Hematopoietic multipotent progenitor cell (in vitro differentiated cells): Measurements from ENCODE around the gene MPZ. TPM values are rescaled to one million over a fixed set of nuclear protein-coding genes. Genes with fewer than 3 reads are reported as not detected.
"Not testable (repeated sequence)": the region's sequence is repeated elsewhere in the genome, so short reads cannot be mapped to it uniquely, and the experiment has no call there.

Experiments used
- DNase-seq, 3 donors: peaks; one replicate each; pipeline ENCODE4 v3.0.0-alpha.2; 2011 to 2015; ENCODE audit warnings: low read depth in 2 of 3, low spot score in 2 of 3
- total RNA-seq: library from RNA; depleted of rRNA; stranded (reverse); fragments of >200 nt; gene quantifications from one replicate; pipeline ENCODE4 v1.2.3, GENCODE V29; 2012

Gene MPZ
- total RNA-seq = 3.5 TPM

DNA sequence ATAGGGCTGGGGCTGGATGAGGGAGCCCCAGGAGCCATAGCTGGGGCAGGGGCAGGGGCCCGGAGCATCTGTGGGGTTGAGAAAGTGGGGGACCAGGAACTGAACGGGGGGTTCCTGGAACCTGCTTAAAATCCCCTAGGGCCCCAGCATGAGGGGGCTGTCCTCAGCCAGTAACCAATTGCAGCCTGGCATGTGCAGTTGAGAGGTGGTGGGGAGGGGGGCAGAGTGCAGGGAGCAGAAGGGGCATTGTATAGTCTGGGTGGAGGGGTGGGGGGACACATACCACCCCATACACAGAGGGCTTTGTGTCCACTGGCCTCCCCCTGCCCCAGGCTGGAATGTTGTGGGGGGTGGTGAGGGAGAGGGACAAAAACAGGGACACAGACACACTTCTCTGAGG is at the start of gene MPZ:
Gene MPZ, minus strand, starts transcription at position 101 of the 400 bp plus-strand sequence. Its CDS starts 63 bp downstream, at position 38.
- DNase-seq = no peak

DNA sequence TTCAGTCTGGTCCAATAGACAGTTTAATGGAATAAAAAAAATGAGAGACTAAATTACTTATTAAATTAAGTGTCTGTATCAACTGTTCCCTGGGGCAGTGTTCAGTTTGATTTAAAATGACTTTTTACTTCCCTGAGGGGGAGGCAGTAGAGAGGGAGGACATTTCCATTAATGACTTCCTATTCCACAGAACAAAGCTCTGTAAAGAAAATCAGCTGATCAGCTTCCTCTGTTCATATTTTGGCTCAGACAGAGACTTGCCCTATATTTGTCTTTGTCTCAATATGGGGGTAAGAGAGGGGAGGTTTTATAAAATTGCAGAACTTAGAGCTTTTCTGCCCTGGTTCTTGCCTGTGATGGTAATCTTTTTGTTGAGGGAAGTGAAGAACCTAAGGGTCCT is 49.5 kb upstream of the MPZ start:
- peak in 2 of 3 donors; percentile 26 to 73 for DNase-seq

DNA sequence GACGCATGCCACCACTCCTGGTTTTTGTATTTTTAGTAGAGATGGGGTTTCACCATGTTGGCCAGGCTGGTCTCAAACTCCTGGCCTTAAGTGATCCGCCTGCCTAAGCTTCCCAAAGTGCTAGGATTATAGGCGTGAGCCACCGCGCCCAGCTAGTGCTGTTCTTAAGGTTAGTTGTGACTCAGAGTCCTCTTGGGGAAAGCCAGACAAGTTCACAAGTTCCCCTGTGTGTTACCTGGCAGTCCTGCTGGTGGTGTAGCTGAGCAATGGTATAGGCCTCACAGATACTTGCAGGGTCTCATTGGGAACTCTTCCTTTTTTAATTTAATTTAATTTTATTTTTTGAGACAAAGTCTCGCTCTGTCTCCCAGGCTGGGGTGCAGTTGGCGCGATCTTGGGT is 47.3 kb upstream of the MPZ start:
- no peak for DNase-seq

DNA sequence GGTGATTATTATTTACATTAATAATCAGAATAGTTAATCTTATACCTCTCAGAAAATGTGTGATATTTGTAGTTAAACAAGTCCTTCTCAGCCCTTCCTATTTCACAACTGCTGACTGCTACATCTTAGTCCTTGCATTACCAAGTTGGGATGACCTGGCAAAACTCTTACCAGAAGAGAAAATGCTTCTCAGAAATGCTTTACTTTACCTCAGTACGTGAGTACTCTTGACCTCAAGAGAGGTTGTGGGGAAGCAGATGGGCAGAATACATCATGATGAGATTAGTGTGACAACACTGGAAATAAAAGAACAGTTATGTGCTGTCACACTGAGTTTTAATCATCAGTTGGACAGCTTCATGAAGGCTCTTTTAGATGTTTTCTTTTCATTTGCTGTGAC is 41.7 kb upstream of the MPZ start:
- DNase-seq = peak in 1 of 3 donors; percentile 5

DNA sequence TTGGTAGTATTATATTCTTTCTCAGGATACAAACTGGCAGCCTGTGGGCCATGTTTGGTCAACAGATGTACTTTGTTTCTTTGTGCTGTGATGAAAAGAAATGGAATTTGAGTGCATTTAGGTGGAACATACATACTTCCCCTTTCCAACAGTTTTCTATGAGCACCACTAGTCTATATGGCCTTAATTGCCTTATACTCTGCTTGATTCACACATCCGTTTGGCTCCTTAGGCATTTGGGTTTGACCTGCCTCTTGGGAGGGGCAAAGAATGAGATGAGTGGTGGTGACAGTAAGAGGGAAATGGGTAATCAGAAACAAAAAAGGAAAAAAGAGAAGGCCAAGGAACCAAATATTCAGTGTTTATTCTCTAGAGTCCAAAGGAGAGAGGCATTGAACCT is 40.9 kb upstream of the MPZ start:
- no peak for DNase-seq

DNA sequence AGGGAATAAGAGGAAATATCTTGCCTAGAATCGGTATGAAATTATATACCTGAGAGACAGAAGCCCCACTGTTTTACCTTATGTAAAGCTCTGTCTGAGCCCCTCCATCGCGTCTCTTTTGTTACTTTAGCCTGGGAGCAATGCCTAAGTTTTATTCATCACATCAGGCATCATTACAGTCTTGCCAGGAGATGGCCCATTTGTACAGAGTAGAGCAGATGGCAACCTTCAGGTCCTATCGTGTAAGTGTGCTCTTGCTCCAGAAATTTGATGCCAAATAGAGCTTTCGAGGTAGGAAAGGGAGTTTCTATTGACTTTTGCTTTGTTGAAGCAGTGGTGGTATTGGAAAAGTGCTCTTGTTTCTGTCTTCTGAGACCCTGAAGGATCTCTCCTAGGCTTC is 33.1 kb upstream of the MPZ start:
- no peak for DNase-seq

DNA sequence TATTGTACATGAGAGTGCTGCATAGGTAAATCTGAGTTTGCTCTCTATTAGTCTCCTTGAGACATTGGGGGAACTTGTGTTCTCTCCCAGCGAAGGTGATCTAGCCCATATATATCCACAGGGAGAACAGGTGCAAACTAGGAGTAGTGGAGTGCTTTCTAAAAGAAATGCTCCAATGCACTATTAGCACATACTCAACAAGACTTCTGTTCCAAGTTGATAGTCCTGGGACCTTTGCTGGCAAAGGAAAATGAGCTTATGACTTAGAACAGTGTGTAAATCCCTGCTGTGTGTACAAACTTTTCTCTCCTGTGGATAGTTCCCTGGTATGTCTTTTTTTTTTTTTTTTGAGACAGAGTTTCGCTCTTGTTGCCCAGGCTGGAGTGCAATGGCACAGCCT is 32.4 kb upstream of the MPZ start:
- DNase-seq = no peak

DNA sequence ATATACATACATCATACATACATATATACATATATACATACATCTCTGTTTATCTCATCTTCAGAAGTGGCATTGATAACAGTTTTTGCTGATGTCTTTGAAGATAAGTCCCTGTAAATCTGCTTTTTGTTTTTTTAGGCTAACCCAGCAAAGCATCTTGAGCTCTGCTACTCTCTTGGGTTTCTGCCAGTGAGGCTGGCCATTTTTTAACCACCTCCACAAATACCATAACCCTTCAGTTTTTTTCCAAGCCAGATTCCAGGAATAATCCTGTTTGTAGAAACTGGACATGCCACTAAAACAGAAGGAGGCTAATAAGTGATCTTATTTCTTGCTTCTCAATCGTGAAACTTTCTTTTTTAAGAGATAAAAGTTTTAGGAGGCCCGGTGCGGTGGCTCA is 26.0 kb upstream of the MPZ start:
- no peak for DNase-seq

DNA sequence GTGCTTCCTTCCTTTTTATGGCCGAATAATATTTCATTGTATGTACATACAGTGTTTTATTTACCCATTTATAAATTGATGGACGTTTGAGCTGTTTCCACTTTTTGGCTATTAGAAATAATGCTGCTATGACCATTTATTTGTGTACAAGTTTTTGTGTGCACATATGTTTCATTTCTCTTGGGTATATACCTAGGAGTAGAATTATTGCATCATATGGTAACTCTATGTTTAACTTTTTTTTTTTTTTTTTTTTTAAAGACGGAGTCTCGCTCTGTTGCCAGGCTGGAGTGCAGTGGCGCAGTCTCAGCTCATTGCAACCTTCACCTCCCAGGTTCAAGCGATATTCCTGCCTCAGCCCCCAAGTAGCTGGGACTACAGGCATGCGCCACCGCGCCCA is 23.4 kb upstream of the MPZ start:
- DNase-seq = no peak

DNA sequence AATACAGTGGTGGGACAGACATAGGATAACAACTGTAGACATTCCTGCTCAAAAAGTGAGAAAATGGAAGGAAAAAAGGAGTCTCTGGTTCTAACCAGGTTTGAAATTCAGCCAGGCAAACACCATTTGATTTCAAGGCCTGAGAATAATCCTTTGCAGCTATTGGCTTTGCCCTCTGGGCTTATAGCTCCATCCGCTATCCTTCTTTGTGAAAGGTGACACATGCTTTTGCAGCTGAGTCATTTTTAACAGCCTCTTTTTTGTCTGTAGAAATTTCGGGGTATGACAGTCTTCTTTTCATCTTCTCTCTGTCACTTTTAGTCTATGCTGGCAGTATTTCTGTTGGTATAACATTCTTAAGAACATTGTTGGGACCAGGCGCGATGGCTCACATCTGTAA is 20.6 kb upstream of the MPZ start:
- no peak for DNase-seq

DNA sequence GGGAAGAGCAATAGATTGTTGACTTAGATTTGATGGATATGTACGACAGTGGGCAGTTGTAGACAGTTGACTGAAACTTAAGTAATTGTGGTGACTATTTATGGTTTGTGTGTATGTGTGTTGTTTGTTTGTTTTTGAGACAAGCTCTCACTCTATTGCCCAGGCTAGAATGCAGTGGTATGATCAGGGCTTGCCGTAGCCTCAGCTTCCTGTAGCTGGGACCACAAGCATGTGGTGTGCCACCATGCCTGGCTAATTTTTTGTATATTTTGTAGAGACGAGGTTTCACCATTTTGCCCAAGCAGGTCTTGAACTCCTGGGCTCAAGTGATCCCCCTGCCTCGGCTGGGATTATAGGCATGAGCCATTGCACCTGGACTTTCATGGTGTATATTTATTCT is 14.3 kb upstream of the MPZ start:
- peak in 1 of 3 donors; percentile 23 for DNase-seq

DNA sequence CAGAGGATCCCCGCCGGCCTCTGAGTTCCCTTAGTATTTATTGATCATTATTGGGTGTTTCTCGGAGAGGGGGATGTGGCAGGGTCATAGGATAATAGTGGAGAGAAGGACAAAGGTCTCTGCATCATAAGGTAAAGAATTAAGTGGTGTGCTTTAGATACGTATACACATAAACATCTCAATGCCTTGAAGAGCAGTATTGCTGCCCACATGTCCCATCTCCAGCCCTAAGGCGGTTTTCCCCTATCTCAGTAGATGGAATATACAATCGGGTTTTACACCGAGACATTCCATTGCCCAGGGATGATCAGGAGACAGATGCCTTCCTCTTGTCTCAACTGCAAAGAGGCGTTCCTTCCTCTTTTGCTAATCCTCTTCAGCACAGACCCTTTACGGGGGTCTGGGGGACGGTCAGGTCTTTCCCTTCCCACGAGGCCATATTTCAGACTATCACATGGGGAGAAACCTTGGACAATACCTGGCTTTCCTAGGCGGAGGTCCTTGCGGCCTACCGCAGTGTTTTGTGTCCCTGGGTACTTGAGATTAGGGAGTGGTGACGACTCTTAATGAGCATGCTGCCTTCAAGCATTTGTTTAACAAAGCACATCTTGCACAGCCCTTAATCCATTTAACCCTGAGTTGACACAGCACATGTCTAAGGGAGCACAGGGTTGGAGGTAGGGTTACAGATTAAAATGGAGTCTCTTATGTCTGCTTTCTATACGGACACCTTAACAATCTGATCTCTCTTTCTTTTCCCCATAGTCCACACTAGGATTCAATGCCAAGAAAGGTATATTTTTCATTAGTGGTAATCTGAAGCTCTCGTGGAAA is 6.3 kb upstream of the MPZ start:
- DNase-seq = not testable (repeated sequence)

DNA sequence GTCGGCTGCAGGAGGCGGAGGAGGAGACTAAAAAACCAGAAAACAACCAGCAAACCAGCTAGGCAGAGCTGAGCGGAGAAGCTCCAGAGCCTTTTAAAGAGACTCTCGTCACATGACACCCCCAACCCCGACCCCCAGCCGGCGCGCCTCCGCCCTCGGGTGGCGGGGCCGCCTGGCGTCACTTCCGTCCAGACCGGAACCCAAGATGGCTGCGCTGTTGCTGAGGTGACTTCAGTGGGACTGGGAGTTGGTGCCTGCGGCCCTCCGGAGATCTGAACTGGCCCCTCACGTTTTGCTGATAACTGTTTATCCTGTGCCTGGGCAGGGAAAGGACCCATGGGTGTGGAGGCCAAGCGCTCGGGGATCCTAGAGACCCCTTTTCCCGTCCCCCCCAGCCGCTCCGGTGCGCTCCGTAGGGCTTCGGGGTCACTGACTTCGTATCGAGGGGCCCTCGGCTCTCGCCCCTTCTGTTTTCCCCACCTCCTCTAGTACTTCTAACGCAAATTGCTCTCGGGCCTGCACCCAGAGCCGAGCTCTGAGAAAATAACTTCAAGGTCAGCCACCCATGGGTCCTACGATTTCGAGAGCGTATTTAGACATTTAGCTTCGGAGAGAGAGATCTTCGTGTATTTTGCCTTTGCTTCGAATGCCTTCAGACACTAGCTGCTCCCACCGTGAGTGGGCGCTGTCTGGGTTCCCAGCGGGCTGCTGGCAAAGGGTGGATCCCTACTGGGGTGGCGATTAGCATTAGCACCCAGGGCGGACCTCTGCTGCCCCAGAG is 4.6 kb upstream of the MPZ start, which contains the start of gene SDHC:
Gene SDHC, plus strand, starts transcription at position 181 of the 781 bp plus-strand sequence. Its CDS starts 25 bp downstream, at position 206.
- peak; percentile 81 to 94 (median 92) for DNase-seq

DNA sequence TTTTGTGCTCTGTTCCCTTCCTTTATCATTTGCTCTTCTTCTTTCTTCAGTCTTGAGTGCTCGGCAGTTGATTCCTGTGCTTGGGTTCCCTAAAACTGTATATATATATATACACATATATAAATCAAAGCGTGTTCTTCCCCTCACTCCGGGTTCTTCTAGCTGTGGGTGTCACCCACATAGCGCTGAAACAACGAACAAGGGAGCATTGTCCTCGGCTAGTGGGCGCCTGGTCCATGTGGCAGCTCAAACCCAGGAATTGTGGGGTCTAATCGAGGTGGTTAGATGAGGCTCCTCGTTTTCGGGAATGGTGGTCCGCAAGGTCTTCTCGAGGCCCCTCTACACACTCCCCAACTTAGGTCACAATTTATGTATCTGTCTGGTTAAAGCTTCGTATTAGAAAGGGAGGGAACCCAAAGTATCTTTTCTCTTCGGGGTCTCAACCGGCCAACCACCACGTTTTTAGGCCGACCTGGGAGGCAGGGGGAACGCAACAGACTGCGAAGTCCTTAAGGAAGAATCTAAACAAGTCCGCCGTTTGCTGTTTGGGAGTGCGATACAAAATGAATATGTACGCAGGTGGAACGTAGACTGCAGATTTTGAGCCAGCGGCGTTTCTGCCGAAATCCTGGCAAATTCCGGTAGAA is 3.9 kb upstream of the MPZ start:
- DNase-seq = no peak

DNA sequence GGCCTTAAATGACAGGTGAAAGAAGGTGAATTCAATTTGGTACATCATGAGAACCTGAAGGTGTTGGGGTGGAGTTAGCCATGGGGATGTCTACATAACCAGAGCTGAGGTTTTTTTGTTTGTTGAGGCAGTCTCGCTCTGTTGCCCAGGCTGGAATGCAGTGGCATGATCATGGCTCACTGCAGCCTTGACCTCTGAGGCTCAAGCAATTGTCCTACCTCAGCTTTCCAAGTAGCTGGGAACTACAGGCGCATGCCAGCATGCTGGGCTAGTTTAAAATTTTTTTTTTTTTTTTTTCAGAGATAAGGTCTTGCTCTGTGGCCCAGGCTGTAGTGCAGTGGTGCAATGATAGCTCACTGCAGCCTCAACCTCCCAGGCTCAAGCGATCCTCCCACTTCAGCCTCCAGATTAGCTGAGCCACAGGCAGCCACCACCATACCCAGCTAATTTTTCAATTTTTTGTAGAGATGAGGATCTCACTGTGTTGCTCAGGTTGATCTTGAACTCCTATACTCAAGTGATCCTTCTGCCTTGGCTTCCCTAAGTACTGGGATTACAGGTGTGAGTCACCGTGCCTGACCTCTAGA is 1.9 kb upstream of the MPZ start:
- no peak for DNase-seq

DNA sequence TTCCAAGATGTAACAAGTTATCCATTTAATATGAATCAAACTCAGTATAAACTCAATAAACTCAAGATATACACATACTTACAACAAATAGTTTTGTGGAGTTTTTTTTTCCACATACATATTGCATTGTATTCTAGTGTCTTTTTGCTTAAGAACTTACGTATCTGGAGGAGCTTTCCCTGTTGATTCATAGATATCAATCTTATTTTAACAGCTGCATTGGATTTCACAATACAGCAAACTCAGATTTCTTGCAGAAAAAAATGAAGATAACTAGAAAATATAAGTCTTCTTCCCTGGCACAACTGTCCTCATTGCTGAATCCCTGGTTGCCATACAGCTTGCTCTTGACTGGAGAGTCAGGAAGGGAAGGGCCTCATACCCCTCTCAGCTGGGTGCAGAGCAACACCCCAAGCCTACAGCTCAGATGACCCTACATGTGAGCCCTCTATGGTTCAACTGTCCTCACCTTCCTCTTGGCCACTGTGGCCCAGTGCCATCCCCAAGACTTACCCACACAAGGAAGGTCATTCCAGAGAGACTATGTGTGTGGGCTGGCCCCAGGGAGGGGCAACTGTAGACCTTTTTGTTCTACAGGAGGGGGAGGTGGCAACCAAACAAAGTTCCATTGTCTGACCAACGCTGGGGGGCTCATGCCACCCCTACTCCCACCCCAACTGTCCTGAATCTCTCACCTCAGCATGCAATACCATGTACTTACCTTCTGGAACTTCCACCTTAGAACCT is 1.7 kb downstream of the MPZ start:
- DNase-seq = no peak

DNA sequence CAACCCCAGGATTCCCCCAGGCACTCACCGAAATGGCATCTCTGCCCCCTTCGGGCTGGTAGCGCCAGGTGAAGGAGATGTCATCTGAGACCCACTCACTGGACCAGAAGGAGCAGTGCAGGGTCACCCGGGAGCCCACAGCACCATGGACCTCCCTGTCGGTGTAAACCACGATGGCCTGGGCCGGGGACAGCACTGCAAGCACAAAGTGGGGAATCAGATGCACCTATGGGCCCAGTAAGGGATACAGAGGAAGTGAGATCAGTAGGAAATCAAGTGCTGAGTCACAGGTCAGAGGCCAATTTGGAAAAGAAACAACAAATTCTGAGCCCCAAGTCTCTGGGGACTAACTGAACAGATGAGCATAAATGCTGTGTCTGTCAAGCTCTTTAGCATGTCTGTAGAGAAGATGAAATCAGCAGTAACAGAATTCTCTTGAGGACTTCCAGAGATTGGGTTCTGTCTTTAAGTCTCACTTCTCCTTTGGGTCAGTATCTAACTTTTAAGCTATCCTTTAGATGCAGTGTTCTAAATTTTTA is 2.5 kb downstream of the MPZ start:
- no peak for DNase-seq

DNA sequence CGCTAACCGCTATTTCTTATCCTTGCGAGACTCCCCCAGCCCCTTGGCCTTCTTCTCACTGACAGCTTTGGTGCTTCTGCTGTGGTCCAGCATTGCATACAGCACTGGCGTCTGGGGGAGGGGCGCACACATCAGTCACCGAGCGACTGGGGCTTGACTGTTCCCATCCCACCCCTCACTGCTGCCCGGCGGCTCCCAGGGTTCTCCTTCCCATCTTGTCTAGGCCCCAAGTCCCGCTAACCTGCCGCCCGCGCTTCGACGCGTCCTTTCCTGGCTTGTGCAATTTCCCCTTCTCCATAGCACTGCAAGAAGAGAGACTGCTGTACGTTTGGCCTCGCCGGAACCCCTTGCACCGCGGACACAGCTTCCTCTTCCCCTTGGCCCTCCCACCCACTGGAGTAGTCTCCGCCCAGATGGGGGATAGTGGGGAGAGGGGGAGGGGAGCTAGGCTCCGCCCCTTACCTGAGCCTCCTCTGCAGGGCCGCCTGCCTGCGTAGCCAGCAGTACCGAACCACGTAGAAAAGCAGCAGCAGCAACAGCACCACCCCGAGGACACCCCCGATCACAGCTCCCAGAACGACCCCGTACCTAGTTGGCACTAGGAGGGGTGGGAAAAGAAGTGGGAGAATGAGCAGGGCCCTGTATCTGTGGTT is 3.8 kb downstream of the MPZ start:
- DNase-seq = peak; percentile 73 to 96 (median 94)
